ENCODE data around the gene RPE65. TPM values are rescaled to one million over a fixed set of nuclear protein-coding genes. Genes with fewer than 3 reads are reported as not detected.

Gene RPE65
- total and polyA plus RNA-seq, 2 donors (not counting 1 experiment from before 2014, with no cell fraction given) = not detected

DNA sequence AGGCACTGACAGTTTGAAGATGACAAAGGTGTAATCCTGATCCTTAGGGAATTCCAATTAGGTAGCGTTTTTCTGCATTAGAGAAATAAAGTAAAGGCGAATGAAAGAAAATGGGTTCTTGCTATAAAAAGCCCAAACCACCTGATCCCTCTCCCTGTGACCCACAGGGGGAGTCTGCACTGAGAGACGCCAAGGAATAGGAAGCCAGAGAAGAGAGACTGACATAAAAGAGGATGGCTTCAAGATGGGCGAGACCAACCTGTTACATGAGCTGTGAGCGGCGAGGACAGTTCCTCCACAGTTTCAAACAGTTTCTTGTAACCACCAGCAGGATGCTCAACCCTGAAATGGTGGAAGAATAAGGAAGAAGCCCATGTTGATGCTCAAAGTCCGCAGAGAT is 1.4 kb downstream of the RPE65 start:
- Histone ChIP-seq H3K36me3 (ENCODE audit: control insufficient read depth, insufficient read depth, low read length) (no peaks in the 10 kb centered on the region), H3K79me2 (ENCODE audit: control insufficient read depth, insufficient read depth, low read length) (no peaks in the 10 kb centered on the region), H3K27ac (ENCODE audit: insufficient read depth, low read length) (no peak overlapping the region), H3K4me2 (ENCODE audit: extremely low read depth, insufficient read depth, low read length) (no peak overlapping the region), H2AFZ (ENCODE audit: low read length) (no peak overlapping the region), H3K9ac (ENCODE audit: insufficient read depth, low read length) (no peak overlapping the region), H3K27me3 (ENCODE audit: control insufficient read depth, insufficient read depth, low read length) (peaks cover 3% of the 10 kb centered on the region), H3K4me3 (replicated peaks in 1 of 4; ENCODE audit: control extremely low read depth in 1 of 4, insufficient read depth in 1 of 4, low read depth in 3 of 4, low read length in 4 of 4) (no peak overlapping the region), H4K20me1 (ENCODE audit: control insufficient read depth, extremely low read depth, insufficient read depth, low read length) (no peaks in the 10 kb centered on the region), H3K9me3 (ENCODE audit: control insufficient read depth, insufficient read depth, low read depth, low read length) (no peaks in the 10 kb centered on the region), H3K4me1 (ENCODE audit: control insufficient read depth, extremely low read depth, insufficient read depth, low read length) (no peaks in the 10 kb centered on the region)
- no peak for DNase-seq (ENCODE audit: low read depth in 2 of 2)
- TF ChIP-seq EZH2 (IDR thresholded peaks at IDR 0.05; ENCODE audit: low read length, missing control alignments) = no peak
- TF ChIP-seq, protein P1, sequence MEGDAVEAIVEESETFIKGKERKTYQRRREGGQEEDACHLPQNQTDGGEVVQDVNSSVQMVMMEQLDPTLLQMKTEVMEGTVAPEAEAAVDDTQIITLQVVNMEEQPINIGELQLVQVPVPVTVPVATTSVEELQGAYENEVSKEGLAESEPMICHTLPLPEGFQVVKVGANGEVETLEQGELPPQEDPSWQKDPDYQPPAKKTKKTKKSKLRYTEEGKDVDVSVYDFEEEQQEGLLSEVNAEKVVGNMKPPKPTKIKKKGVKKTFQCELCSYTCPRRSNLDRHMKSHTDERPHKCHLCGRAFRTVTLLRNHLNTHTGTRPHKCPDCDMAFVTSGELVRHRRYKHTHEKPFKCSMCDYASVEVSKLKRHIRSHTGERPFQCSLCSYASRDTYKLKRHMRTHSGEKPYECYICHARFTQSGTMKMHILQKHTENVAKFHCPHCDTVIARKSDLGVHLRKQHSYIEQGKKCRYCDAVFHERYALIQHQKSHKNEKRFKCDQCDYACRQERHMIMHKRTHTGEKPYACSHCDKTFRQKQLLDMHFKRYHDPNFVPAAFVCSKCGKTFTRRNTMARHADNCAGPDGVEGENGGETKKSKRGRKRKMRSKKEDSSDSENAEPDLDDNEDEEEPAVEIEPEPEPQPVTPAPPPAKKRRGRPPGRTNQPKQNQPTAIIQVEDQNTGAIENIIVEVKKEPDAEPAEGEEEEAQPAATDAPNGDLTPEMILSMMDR (conservative IDR thresholded peaks at IDR 0.05 in 1 of 2, IDR thresholded peaks at IDR 0.05 in 1 of 2; ENCODE audit: low read depth in 1 of 2, low read length in 2 of 2) = no peak

GRCh38 chr1:68445709-68446108 is 4.0 kb downstream of the RPE65 start:
- Histone ChIP-seq H3K27ac (ENCODE audit: insufficient read depth, low read length) (no peak overlapping the region), H3K36me3 (ENCODE audit: control insufficient read depth, insufficient read depth, low read length) (no peaks in the 10 kb centered on the region), H3K9me3 (ENCODE audit: control insufficient read depth, insufficient read depth, low read depth, low read length) (no peaks in the 10 kb centered on the region), H4K20me1 (ENCODE audit: control insufficient read depth, extremely low read depth, insufficient read depth, low read length) (no peaks in the 10 kb centered on the region), H3K9ac (ENCODE audit: insufficient read depth, low read length) (no peak overlapping the region), H3K4me3 (replicated peaks in 1 of 4; ENCODE audit: control extremely low read depth in 1 of 4, insufficient read depth in 1 of 4, low read depth in 3 of 4, low read length in 4 of 4) (no peak overlapping the region), H3K4me2 (ENCODE audit: extremely low read depth, insufficient read depth, low read length) (no peak overlapping the region), H3K27me3 (ENCODE audit: control insufficient read depth, insufficient read depth, low read length) (peaks cover 3% of the 10 kb centered on the region), H3K79me2 (ENCODE audit: control insufficient read depth, insufficient read depth, low read length) (no peaks in the 10 kb centered on the region), H3K4me1 (ENCODE audit: control insufficient read depth, extremely low read depth, insufficient read depth, low read length) (no peaks in the 10 kb centered on the region), H2AFZ (ENCODE audit: low read length) (no peak overlapping the region)
- TF ChIP-seq, protein P1 (conservative IDR thresholded peaks at IDR 0.05 in 1 of 2, IDR thresholded peaks at IDR 0.05 in 1 of 2; ENCODE audit: low read depth in 1 of 2, low read length in 2 of 2) = no peak
- TF ChIP-seq EZH2 (IDR thresholded peaks at IDR 0.05; ENCODE audit: low read length, missing control alignments) = no peak
- DNase-seq (ENCODE audit: low read depth in 2 of 2) = no peak

DNA sequence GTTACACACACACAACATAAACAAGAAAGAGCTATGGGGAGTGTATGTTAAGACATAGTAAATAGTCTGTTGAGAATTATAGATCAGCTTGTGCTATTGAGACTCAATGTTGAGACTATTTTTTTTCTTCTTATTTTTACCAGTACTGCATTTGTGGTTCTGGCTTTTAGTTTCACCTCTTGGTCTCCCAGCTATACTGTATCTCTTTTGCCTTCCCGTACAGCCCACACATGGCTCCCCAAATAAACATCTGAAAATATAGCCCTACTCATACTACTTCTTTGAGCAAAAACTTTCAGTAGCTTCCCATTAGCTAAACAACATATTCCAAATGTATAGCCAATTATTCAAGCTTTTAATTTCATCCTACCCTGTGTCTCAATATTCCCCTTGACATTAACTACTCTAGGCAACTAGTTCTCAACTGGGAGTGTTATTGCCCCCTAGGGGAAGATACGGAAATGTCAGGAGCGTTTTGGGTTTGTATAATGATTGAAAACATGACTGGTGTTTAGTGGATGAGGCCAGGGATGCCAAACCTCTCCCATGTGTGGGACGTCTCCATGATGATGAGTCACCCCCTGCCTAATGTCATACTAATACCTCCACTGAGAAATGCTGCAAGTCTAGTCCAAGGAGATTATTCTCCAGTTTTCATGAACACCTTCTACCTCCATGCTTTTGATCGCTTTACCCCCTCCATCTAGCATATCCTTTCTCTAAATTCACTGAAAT is 6.8 kb downstream of the RPE65 start:
- Histone ChIP-seq H3K27me3 (ENCODE audit: control insufficient read depth, insufficient read depth, low read length) (no peaks in the 10 kb centered on the region), H3K27ac (ENCODE audit: insufficient read depth, low read length) (no peak overlapping the region), H3K4me2 (ENCODE audit: extremely low read depth, insufficient read depth, low read length) (no peak overlapping the region), H3K4me3 (replicated peaks in 1 of 4; ENCODE audit: control extremely low read depth in 1 of 4, insufficient read depth in 1 of 4, low read depth in 3 of 4, low read length in 4 of 4) (no peak overlapping the region), H4K20me1 (ENCODE audit: control insufficient read depth, extremely low read depth, insufficient read depth, low read length) (no peaks in the 10 kb centered on the region), H3K36me3 (ENCODE audit: control insufficient read depth, insufficient read depth, low read length) (no peaks in the 10 kb centered on the region), H3K4me1 (ENCODE audit: control insufficient read depth, extremely low read depth, insufficient read depth, low read length) (no peaks in the 10 kb centered on the region), H2AFZ (ENCODE audit: low read length) (no peak overlapping the region), H3K9ac (ENCODE audit: insufficient read depth, low read length) (no peak overlapping the region), H3K9me3 (ENCODE audit: control insufficient read depth, insufficient read depth, low read depth, low read length) (no peaks in the 10 kb centered on the region), H3K79me2 (ENCODE audit: control insufficient read depth, insufficient read depth, low read length) (no peaks in the 10 kb centered on the region)
- no peak for TF ChIP-seq EZH2 (IDR thresholded peaks at IDR 0.05; ENCODE audit: low read length, missing control alignments)
- TF ChIP-seq, protein P1 (conservative IDR thresholded peaks at IDR 0.05 in 1 of 2, IDR thresholded peaks at IDR 0.05 in 1 of 2; ENCODE audit: low read depth in 1 of 2, low read length in 2 of 2) = peak; percentile 72 to 87
- peak; percentile 60 to 68 for DNase-seq (ENCODE audit: low read depth in 2 of 2)

Data from fibroblast of lung (primary cell).